K562 (cell line): ENCODE results near the gene PI4KA. TPM values are rescaled to one million over a fixed set of nuclear protein-coding genes. Genes with fewer than 3 reads are reported as not detected.

Experiments used
- CBX8 ChIP-seq: fragments of 200-600 bp; sonication (generic); IDR thresholded peaks from 2 replicates; pipeline ENCODE4 v1.6.1; 2012; ENCODE audit warnings: borderline replicate concordance, mixed run types, low read depth, mild to moderate bottlenecking, moderate library complexity, mixed read lengths, low read length, control low read depth, inconsistent platforms; ENCODE audit not compliant: poor library complexity, severe bottlenecking; ENCODE audit errors: extremely low read depth
- ILF3 ChIP-seq: fragments of 450-650 bp; IDR thresholded peaks from 2 replicates; pipeline ENCODE4 v1.6.1; 2018; ENCODE audit warnings: antibody characterized with exemption, mild to moderate bottlenecking, moderate library complexity, borderline replicate concordance
- RBM39 ChIP-seq: fragments of 200-400 bp; formaldehyde crosslinking; optimal IDR thresholded peaks from 2 replicates; pipeline ENCODE3; 2018; ENCODE audit warnings: low read depth, low read length
- polyA plus RNA-seq, 8 experiments: library from polyadenylated mRNA; depleted of rRNA in 4 of 8; stranded (reverse) in 5 of 8; unstranded in 3 of 8; fragments of >200 nt; fragmentation: Nextera tagmentation in 2 of 8; fragmentation: Illumina TruSeq in 1 of 8; extraction: Ambion mirVana in 2 of 8; extraction: Trizol in 1 of 8; gene quantifications; 2 replicates each; pipeline versions ENCODE4 v1.2.1 to v1.2.3, GENCODE V29; 2011 to 2014; ENCODE audit warnings: inconsistent platforms in 1 of 8, missing spikeins in 1 of 8
- total RNA-seq, 7 experiments: library from RNA; depleted of rRNA in 6 of 7; stranded (reverse); fragments of >200 nt in 6 of 7; fragmentation: Illumina TruSeq in 2 of 7; extraction: Trizol in 2 of 7; gene quantifications; 2 replicates each; pipeline versions ENCODE4 v1.2.1 to v1.2.3, GENCODE V29; 2011 to 2021; ENCODE audit warnings: low replicate concordance in 1 of 7
- TF ChIP-seq, protein P1 (sequence below): sonication (generic); formaldehyde crosslinking; IDR thresholded peaks from 2 replicates; pipeline ENCODE4 v1.8.0; 2022; ENCODE audit warnings: missing genetic modification reagents, mild to moderate bottlenecking, borderline replicate concordance
- TF ChIP-seq, protein P2 (sequence below): fragments of 250-450 bp; sonication (Bioruptor Pico); IDR thresholded peaks from 2 replicates; pipeline ENCODE4 v1.5.0; 2020; ENCODE audit warnings: mild to moderate bottlenecking, borderline replicate concordance

Gene PI4KA
- total and polyA plus RNA-seq, 9 of the 15 experiments (the other 6 are each of a cell fraction or from before 2014, with no cell fraction given) = 7.3 to 187 (median 84.7) TPM

DNA sequence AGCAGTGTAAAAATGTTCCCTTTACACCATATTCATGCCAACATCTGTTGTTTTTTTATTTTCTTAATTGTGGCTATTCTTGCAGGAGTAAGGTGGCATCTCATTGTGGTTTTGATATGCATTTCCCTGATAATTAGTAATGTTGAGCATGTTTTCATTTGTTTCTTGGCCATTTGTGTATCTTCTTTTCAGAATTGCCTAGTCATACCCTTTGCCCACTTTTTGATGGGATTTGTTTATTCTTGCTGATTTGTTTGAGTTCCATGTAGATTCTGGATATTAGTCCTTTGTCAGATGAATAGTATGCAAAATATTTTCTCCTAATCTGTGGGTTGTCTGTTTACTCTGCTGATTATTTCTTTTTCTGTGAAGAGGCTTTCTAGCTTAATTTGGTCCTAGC is 183.6 kb downstream of the PI4KA start (continued):
- TF ChIP-seq, protein P1, sequence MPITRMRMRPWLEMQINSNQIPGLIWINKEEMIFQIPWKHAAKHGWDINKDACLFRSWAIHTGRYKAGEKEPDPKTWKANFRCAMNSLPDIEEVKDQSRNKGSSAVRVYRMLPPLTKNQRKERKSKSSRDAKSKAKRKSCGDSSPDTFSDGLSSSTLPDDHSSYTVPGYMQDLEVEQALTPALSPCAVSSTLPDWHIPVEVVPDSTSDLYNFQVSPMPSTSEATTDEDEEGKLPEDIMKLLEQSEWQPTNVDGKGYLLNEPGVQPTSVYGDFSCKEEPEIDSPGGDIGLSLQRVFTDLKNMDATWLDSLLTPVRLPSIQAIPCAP = no peak
- TF ChIP-seq CBX8 (no peak), RBM39 (no peak), ILF3 (no peak)
- TF ChIP-seq, protein P2, sequence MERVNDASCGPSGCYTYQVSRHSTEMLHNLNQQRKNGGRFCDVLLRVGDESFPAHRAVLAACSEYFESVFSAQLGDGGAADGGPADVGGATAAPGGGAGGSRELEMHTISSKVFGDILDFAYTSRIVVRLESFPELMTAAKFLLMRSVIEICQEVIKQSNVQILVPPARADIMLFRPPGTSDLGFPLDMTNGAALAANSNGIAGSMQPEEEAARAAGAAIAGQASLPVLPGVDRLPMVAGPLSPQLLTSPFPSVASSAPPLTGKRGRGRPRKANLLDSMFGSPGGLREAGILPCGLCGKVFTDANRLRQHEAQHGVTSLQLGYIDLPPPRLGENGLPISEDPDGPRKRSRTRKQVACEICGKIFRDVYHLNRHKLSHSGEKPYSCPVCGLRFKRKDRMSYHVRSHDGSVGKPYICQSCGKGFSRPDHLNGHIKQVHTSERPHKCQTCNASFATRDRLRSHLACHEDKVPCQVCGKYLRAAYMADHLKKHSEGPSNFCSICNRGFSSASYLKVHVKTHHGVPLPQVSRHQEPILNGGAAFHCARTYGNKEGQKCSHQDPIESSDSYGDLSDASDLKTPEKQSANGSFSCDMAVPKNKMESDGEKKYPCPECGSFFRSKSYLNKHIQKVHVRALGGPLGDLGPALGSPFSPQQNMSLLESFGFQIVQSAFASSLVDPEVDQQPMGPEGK (CRISPR knock-in tag) = no peak
